IMR-90 (cell line): ENCODE measurements around the gene HMGCL.
"Not testable (repeated sequence)": the region's sequence is repeated elsewhere in the genome, so short reads cannot be mapped to it uniquely, and the experiment has no call there.

Experiments used
- CEBPB ChIP-seq: IDR thresholded peaks from 2 replicates; pipeline ENCODE4 v1.6.1; 2012; ENCODE audit warnings: low read depth, low read length, improper control_type of control experiment
- POLR2A ChIP-seq: IDR thresholded peaks from 2 replicates; pipeline ENCODE4 v1.6.1; 2012; ENCODE audit warnings: mild to moderate bottlenecking, low read depth, low read length
- RCOR1 ChIP-seq: IDR thresholded peaks from 2 replicates; pipeline ENCODE4 v1.6.1; 2012; ENCODE audit warnings: mild to moderate bottlenecking, low read length, improper control_type of control experiment; ENCODE audit not compliant: insufficient replicate concordance
- RFX5 ChIP-seq: IDR thresholded peaks from 2 replicates; pipeline ENCODE4 v1.8.0; 2012; ENCODE audit warnings: low read depth, mild to moderate bottlenecking, low read length, moderate library complexity
- SMC3 ChIP-seq: fragments of 150-350 bp; IDR thresholded peaks from 2 replicates; pipeline ENCODE4 v1.6.1; 2016; ENCODE audit warnings: low read depth, mild to moderate bottlenecking, antibody characterized with exemption, low read length, moderate library complexity
- TF ChIP-seq, protein P1 (sequence below): conservative IDR thresholded peaks from 2 replicates; pipeline ENCODE4 v1.5.1; 2012; ENCODE audit warnings: mild to moderate bottlenecking, low read depth, low read length, improper control_type of control experiment

DNA sequence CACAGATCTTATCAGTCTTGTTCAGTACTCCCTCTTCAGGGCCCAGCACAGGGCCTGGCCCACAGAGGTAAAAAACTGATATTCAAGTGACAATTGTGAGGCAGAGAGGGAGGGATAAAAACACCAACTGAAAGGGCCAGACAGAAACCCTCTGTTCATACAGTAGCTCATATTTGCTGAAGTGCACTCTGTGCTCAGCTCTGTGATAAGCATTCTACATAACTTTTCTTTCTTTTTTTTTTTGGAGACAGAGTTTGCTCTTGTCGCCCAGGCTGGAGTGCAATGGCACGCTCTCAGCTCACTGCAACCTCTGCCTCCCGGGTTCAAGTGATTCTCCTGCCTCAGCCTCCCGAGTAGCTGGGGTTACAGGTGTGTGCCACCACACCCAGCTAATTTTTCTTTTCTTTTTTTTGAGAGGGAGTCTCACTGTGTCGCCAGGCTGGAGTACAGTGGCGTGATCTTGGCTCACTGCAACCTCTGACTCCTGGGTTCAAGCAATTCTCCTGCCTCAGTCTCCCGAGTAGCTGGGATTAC is 22.4 kb downstream of the HMGCL start:
- TF ChIP-seq, protein P1, sequence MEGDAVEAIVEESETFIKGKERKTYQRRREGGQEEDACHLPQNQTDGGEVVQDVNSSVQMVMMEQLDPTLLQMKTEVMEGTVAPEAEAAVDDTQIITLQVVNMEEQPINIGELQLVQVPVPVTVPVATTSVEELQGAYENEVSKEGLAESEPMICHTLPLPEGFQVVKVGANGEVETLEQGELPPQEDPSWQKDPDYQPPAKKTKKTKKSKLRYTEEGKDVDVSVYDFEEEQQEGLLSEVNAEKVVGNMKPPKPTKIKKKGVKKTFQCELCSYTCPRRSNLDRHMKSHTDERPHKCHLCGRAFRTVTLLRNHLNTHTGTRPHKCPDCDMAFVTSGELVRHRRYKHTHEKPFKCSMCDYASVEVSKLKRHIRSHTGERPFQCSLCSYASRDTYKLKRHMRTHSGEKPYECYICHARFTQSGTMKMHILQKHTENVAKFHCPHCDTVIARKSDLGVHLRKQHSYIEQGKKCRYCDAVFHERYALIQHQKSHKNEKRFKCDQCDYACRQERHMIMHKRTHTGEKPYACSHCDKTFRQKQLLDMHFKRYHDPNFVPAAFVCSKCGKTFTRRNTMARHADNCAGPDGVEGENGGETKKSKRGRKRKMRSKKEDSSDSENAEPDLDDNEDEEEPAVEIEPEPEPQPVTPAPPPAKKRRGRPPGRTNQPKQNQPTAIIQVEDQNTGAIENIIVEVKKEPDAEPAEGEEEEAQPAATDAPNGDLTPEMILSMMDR, result not testable (repeated sequence)
- not testable (repeated sequence) for TF ChIP-seq RCOR1, CEBPB, POLR2A, SMC3, RFX5
